Thyroid gland (tissue), 4 donors: ENCODE results near the gene DACH1. TPM values are rescaled to one million over a fixed set of nuclear protein-coding genes. Genes with fewer than 3 reads are reported as not detected.

Source experiments
- DNase-seq, 2 donors: peaks; one replicate each; pipeline ENCODE4 v3.0.0-alpha.2; 2019
- H3K27ac ChIP-seq, 3 donors: fragments of 200-600 bp; sonication (generic); 1 replicate in 2 of 3; 2 replicates in 1 of 3; pipeline ENCODE4 v1.5.1; 2016 to 2019; ENCODE audit warnings: mild to moderate bottlenecking in 1 of 3, moderate library complexity in 1 of 3
- H3K27me3 ChIP-seq: fragments of 200-600 bp; sonication (generic); one replicate; pipeline ENCODE4 v1.5.1; 2019
- H3K36me3 ChIP-seq, 2 donors: fragments of 200-600 bp; sonication (generic); one replicate each; pipeline ENCODE4 v1.5.1; 2016 to 2019
- H3K4me1 ChIP-seq, 2 donors: fragments of 200-600 bp; sonication (generic); one replicate each; pipeline ENCODE4 v1.5.1; 2017 to 2019
- H3K4me3 ChIP-seq, 3 donors: fragments of 200-600 bp; sonication (generic); replicated peaks in 1 of 3; 1 replicate in 2 of 3; 2 replicates in 1 of 3; pipeline ENCODE4 v1.5.1; 2016; ENCODE audit warnings: mild to moderate bottlenecking in 1 of 3
- H3K9me3 ChIP-seq: fragments of 200-600 bp; sonication (generic); one replicate; pipeline ENCODE4 v1.5.1; 2017
- CTCF ChIP-seq, 6 experiments: fragments of 200-600 bp in 3 of 6; fragments of 450-650 bp in 3 of 6; sonication (generic) in 3 of 6; IDR thresholded peaks; one replicate each; pipeline ENCODE4 v1.5.1; 2016 to 2019; ENCODE audit warnings: antibody characterized with exemption in 6 of 6, mild to moderate bottlenecking in 2 of 6, inconsistent platforms in 1 of 6, moderate library complexity in 1 of 6
- POLR2A ChIP-seq, 2 donors: fragments of 450-650 bp; IDR thresholded peaks; one replicate each; pipeline ENCODE4 v1.6.1; 2017; ENCODE audit warnings: antibody characterized with exemption in 2 of 2, mild to moderate bottlenecking in 2 of 2, moderate library complexity in 1 of 2
- WGBS, 2 donors: methylation state at CpG; one replicate each; pipeline ENCODE4 v1.1.5; 2017; 5-methylcytosine and 5-hydroxymethylcytosine counted together
- intact Hi-C: fragments of 100-400 bp; cut with DNase I; formaldehyde crosslinking; loops from one replicate; pipeline ENCODE4 v1.15.1; 2023
- total RNA-seq, 4 donors: library from RNA; depleted of rRNA; stranded (reverse); fragments of >200 nt; gene quantifications; one replicate each; pipeline ENCODE4 v1.2.3, GENCODE V29; 2016

The DACH1 gene
- total RNA-seq, 4 donors from 2014 or later: 0.33 to 0.49 (median 0.33) TPM; not detected in 1

GRCh38 chr13:71681901-71682613 is 184.9 kb downstream of the DACH1 start:
- Histone ChIP-seq H3K27ac (no peak overlapping the region), H3K9me3 (no peaks in the 10 kb centered on the region), H3K4me1 (no peaks in the 10 kb centered on the region), H3K36me3 (no peaks in the 10 kb centered on the region), H3K4me3 (no peak overlapping the region), H3K27me3 (no peaks in the 10 kb centered on the region)
- DNase-seq: no peak
- no peak for TF ChIP-seq CTCF (IDR thresholded peaks at IDR 0.05)
- TF ChIP-seq POLR2A (IDR thresholded peaks at IDR 0.05): no peak
- WGBS, 2 donors: 82% methylated on average over 6 of the region's 6 CpGs
- intact Hi-C loops: no loop called here

- no peaks in the 10 kb centered on the region for H3K4me1 ChIP-seq
- no peak overlapping the region for H3K4me3 ChIP-seq
- DNase-seq: no peak
- H3K27ac ChIP-seq: no peak overlapping the region
- H3K36me3 ChIP-seq: no peaks in the 10 kb centered on the region
- no peaks in the 10 kb centered on the region for H3K27me3 ChIP-seq
- no peaks in the 10 kb centered on the region for H3K9me3 ChIP-seq
- intact Hi-C loops: no loop called here
- no peak for TF ChIP-seq CTCF (IDR thresholded peaks at IDR 0.05)
- no peak for TF ChIP-seq POLR2A (IDR thresholded peaks at IDR 0.05)
- 88 to 92% methylated on average over 2 of the region's 2 CpGs for WGBS, 2 donors
Measured at GRCh38 chr13:71677124-71677523, 189.9 kb downstream of the DACH1 start.

- H3K4me1 ChIP-seq: no peaks in the 10 kb centered on the region
- H3K27ac ChIP-seq: no peak overlapping the region
- no peak overlapping the region for H3K4me3 ChIP-seq
- WGBS, 2 donors: 67 to 74% methylated on average over 4 of the region's 4 CpGs
- H3K27me3 ChIP-seq: no peaks in the 10 kb centered on the region
- H3K36me3 ChIP-seq: no peaks in the 10 kb centered on the region
- intact Hi-C loops: no loop called here
- no peaks in the 10 kb centered on the region for H3K9me3 ChIP-seq
- TF ChIP-seq CTCF (IDR thresholded peaks at IDR 0.05): no peak
- TF ChIP-seq POLR2A (IDR thresholded peaks at IDR 0.05): no peak
- DNase-seq: no peak
Measured at GRCh38 chr13:71672512-71672911, 194.5 kb downstream of the DACH1 start.

- intact Hi-C loops: no loop called here
- Histone ChIP-seq H3K27ac (no peak overlapping the region), H3K36me3 (no peaks in the 10 kb centered on the region), H3K9me3 (no peaks in the 10 kb centered on the region), H3K4me1 (no peaks in the 10 kb centered on the region), H3K4me3 (no peak overlapping the region), H3K27me3 (no peaks in the 10 kb centered on the region)
- TF ChIP-seq POLR2A (IDR thresholded peaks at IDR 0.05): no peak
- TF ChIP-seq CTCF (IDR thresholded peaks at IDR 0.05): no peak
- DNase-seq: no peak
- WGBS, 2 donors: 80 to 93% methylated on average over 2 of the region's 2 CpGs
Measured at GRCh38 chr13:71663431-71663830, 203.6 kb downstream of the DACH1 start.

GRCh38 chr13:71661921-71662320 is 205.1 kb downstream of the DACH1 start:
- Histone ChIP-seq H3K4me3 (no peak overlapping the region), H3K27ac (no peak overlapping the region), H3K36me3 (no peaks in the 10 kb centered on the region), H3K9me3 (no peaks in the 10 kb centered on the region), H3K27me3 (no peaks in the 10 kb centered on the region), H3K4me1 (no peaks in the 10 kb centered on the region)
- no peak for DNase-seq
- WGBS, 2 donors: 51 to 75% methylated on average over 3 of the region's 3 CpGs
- TF ChIP-seq CTCF (IDR thresholded peaks at IDR 0.05) (no peak), POLR2A (IDR thresholded peaks at IDR 0.05) (no peak)
- intact Hi-C loops: no loop called here
